HFF-Myc (cell line): ENCODE data around the gene DOCK1.

ENCODE experiments used
- DNase-seq: peaks from one replicate; pipeline ENCODE4 v3.0.0-alpha.2; 2011; ENCODE audit warnings: low read depth; ENCODE audit errors: extremely low read depth
- H3K4me3 ChIP-seq: replicated peaks from 2 replicates; pipeline ENCODE4 v1.5.1; 2011; ENCODE audit warnings: low read depth, mild to moderate bottlenecking, control low read depth, low read length
- TF ChIP-seq, protein P1 (sequence below): IDR thresholded peaks from 2 replicates; pipeline ENCODE4 v1.5.1; 2012; ENCODE audit warnings: mild to moderate bottlenecking, low read depth, low read length, control low read depth; ENCODE audit errors: missing control alignments

The DOCK1 gene

DNA sequence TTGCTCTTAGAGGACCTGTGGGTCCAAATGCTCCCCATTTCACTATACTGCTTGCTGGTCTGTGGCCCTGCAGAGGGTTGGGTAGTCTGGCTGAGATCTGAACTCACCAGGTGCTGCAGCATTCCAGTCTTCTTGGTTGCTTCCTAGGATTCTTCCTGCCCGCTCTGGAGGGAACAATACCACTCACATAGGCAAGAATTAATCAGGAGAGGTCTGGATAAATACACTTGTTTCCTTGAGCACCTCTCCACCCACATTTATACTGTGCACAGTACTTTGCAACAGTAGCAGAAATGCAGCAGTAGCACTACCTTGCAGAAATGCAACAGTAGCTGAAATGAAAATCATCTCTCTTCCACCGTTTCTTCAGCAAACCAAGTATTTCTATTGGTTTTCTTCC lies 165.9 kb downstream of the DOCK1 start:
- no peak for DNase-seq
- TF ChIP-seq, protein P1, sequence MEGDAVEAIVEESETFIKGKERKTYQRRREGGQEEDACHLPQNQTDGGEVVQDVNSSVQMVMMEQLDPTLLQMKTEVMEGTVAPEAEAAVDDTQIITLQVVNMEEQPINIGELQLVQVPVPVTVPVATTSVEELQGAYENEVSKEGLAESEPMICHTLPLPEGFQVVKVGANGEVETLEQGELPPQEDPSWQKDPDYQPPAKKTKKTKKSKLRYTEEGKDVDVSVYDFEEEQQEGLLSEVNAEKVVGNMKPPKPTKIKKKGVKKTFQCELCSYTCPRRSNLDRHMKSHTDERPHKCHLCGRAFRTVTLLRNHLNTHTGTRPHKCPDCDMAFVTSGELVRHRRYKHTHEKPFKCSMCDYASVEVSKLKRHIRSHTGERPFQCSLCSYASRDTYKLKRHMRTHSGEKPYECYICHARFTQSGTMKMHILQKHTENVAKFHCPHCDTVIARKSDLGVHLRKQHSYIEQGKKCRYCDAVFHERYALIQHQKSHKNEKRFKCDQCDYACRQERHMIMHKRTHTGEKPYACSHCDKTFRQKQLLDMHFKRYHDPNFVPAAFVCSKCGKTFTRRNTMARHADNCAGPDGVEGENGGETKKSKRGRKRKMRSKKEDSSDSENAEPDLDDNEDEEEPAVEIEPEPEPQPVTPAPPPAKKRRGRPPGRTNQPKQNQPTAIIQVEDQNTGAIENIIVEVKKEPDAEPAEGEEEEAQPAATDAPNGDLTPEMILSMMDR: no peak
- H3K4me3 ChIP-seq: no peak overlapping the region

DNA sequence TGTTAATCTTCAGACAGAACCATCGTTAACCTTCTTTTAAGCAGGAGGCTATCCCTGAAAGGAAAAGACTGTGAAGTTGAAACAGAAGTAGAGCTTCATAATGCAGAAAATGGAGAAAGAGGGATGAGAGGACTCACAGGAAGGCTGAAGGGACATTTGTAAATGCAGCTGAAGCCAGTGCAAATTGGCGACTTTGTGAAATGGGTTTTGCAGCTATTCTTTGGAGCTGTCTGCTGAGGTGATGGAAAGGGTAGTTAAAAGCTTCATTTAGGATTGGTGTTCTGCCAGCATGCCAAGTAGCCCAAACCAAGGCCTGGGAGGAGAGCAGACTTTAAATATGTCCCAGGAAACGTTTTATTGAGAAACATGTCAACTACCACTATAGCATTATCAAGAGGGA lies 168.4 kb downstream of the DOCK1 start:
- TF ChIP-seq, protein P1: no peak
- DNase-seq: no peak
- H3K4me3 ChIP-seq: no peak overlapping the region

DNA sequence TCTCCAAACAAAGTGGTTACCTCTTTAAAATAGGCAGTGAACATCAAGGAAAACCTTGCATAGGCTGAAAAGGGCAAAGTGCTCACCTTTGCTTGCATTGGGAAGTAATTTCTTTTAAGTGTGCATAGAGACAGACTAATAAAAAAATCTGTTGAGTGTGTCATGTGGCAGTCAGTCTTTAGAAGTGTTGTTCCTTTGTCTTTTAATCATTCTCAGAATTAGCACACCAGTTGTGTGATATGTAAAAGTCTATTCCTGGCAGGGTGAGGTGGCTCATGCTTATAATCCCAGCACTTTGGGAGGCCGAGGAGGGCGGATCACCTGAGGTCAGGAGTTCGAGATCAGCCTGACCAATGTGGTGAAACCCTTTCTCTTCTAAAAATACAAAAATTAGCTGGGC lies 174.2 kb downstream of the DOCK1 start:
- TF ChIP-seq, protein P1: no peak
- H3K4me3 ChIP-seq: no peak overlapping the region
- DNase-seq: no peak

DNA sequence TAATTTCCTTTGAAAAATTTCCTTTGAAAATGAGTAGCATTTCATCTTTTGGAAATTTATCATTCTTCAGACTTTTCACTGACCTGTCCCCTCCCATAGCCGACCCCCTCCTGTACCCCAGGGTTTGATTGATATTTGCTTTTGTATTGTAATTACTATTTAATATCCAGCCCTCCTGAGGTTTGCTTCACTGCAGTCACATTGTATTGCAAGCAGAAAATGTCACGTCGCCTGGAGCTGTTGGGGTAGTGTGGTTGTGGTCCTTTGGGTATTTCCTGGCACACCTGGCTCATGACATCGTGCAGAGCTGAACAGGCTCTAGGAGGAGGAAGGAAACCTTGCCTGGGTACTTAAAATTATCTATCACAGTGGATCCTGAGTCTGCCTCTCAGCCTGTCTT lies 175.1 kb downstream of the DOCK1 start:
- TF ChIP-seq, protein P1: no peak
- H3K4me3 ChIP-seq: no peak overlapping the region
- DNase-seq: no peak

DNA sequence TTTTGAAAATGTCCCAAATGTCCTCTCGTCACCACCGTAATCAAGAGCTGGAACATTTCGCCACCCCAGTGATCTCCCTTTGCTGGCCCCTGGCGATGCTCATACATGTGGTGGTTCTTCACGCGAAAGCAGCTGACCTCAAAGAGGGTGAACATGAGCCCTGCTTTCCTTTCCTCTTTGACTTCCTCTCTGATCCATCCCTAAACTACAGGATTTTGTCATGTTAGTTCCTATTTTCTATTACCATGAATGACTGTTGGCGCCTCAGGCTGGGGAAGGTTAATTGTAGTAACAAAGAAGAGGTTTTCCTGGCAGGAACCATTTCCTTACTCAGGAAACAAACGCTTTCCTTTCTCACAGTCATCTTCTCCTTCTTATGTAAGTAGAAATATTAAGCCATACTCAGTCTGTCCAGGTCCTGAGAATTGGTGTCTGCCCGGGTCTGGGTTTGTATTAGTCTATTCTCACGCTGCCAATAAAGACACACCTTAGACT lies 176.7 kb downstream of the DOCK1 start:
- TF ChIP-seq, protein P1: no peak
- no peak overlapping the region for H3K4me3 ChIP-seq
- no peak for DNase-seq

DNA sequence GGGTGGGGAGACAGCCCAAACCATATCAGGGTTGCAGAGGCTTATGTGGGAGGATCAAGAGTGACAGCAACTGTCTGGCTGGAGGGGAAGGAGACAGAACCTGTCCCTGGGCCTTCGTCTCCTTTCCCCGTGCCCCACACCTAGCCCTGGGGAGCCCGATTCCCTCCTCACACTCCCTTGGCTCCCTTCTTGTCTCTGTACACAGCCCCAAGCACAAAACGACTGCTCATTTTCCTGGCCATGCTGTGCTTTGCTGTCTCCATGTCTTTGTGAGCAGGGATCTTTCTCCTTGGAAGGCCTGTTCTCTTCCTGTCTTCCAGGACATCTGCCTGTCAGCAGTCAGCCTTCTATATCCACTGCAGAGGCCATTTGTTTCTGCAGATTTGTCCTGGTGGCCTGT lies 177.4 kb downstream of the DOCK1 start:
- H3K4me3 ChIP-seq: no peak overlapping the region
- DNase-seq: no peak
- TF ChIP-seq, protein P1: no peak

DNA sequence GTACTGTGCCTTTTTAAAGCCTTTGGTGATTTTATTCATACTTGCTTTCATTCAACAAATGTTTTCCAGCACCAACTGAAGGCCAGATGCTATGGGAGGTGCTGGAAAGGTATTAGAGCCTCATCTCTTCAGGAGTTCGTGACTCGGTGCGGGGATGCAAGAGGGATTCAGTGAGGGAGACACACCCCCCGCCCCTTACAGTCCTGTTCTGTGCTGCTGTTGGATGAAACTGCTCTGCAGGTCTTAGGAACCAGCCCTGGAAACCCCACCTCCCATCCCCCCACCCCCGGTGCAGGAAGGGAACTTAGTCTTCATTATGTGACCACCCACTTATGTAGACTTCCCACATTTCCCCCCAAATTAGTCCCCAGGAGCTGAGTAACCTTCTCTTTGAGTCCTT lies 180.7 kb downstream of the DOCK1 start:
- TF ChIP-seq, protein P1: no peak
- no peak for DNase-seq

More for the DNA sequence above, 180.7 kb downstream of the DOCK1 start:
- no peak overlapping the region for H3K4me3 ChIP-seq
